ENCODE results near the gene SYT6.

SYT6 gene

GRCh38 chr1:114093624-114094362 lies 59.9 kb downstream of the SYT6 start:
- ATAC-seq (no peak), DNase-seq (no peak)
- Mint-ChIP-seq H3K4me3 (no peak overlapping the region), H3K9me3 (no peaks in the 10 kb centered on the region), H3K4me1 (peaks cover 7% of the 10 kb centered on the region), H3K27me3 (peaks cover 19% of the 10 kb centered on the region), H3K27ac (no peak overlapping the region)

GRCh38 chr1:114092186-114093062 lies 61.2 kb downstream of the SYT6 start:
- Mint-ChIP-seq H3K27me3 (peaks cover 30% of the 10 kb centered on the region), H3K4me1 (peaks cover 7% of the 10 kb centered on the region), H3K4me3 (no peak overlapping the region), H3K27ac (no peak overlapping the region), H3K9me3 (peaks cover 0 to 6% of the 10 kb centered on the region in 2 donors)
- ATAC-seq (no peak), DNase-seq (no peak)

GRCh38 chr1:114091711-114092110 lies 62.0 kb downstream of the SYT6 start:
- no peak for ATAC-seq
- no peak overlapping the region for H3K4me3 Mint-ChIP-seq
- DNase-seq, result no peak
- peaks cover 7% of the 10 kb centered on the region for H3K4me1 Mint-ChIP-seq
- H3K27me3 Mint-ChIP-seq, result peaks cover 36% of the 10 kb centered on the region
- no peak overlapping the region for H3K27ac Mint-ChIP-seq
- H3K9me3 Mint-ChIP-seq, result peaks cover 0 to 6% of the 10 kb centered on the region in 2 donors

GRCh38 chr1:114090738-114091505 lies 62.7 kb downstream of the SYT6 start:
- ATAC-seq, result peak; percentile 34
- Mint-ChIP-seq H3K4me1 (peaks cover 7% of the 10 kb centered on the region), H3K27ac (no peak overlapping the region), H3K9me3 (peaks cover 0 to 6% of the 10 kb centered on the region in 2 donors), H3K4me3 (no peak overlapping the region), H3K27me3 (peaks cover 36% of the 10 kb centered on the region)
- no peak for DNase-seq

GRCh38 chr1:114089502-114090138 lies 64.0 kb downstream of the SYT6 start:
- ATAC-seq, result no peak
- peak overlapping the region in 1 of 2 donors; percentile 80 for H3K27ac Mint-ChIP-seq
- H3K4me3 Mint-ChIP-seq, result no peak overlapping the region
- DNase-seq, result no peak
- peaks cover 0 to 6% of the 10 kb centered on the region in 2 donors for H3K9me3 Mint-ChIP-seq
- peaks cover 7% of the 10 kb centered on the region for H3K4me1 Mint-ChIP-seq
- H3K27me3 Mint-ChIP-seq, result peaks cover 36% of the 10 kb centered on the region

GRCh38 chr1:114088392-114089299 lies 65.0 kb downstream of the SYT6 start:
- Mint-ChIP-seq H3K4me3 (no peak overlapping the region), H3K27ac (peak overlapping the region in 1 of 2 donors; percentile 80), H3K4me1 (peaks cover 7% of the 10 kb centered on the region), H3K9me3 (peaks cover 0 to 6% of the 10 kb centered on the region in 2 donors), H3K27me3 (peaks cover 36% of the 10 kb centered on the region)
- ATAC-seq (no peak), DNase-seq (no peak)

GRCh38 chr1:114087495-114087894 lies 66.2 kb downstream of the SYT6 start:
- Mint-ChIP-seq H3K4me3 (no peak overlapping the region), H3K9me3 (peaks cover 0 to 6% of the 10 kb centered on the region in 2 donors), H3K27me3 (peaks cover 36% of the 10 kb centered on the region), H3K4me1 (peaks cover 7% of the 10 kb centered on the region), H3K27ac (no peak overlapping the region)
- DNase-seq (no peak), ATAC-seq (no peak)

GRCh38 chr1:114086601-114087368 lies 66.9 kb downstream of the SYT6 start:
- H3K4me3 Mint-ChIP-seq, result no peak overlapping the region
- H3K4me1 Mint-ChIP-seq, result peaks cover 7% of the 10 kb centered on the region
- H3K27ac Mint-ChIP-seq, result no peak overlapping the region
- DNase-seq (no peak), ATAC-seq (no peak)
- H3K9me3 Mint-ChIP-seq, result peaks cover 0 to 6% of the 10 kb centered on the region in 2 donors
- peaks cover 34% of the 10 kb centered on the region for H3K27me3 Mint-ChIP-seq

GRCh38 chr1:114082867-114083585 lies 70.6 kb downstream of the SYT6 start:
- H3K4me3 Mint-ChIP-seq, result no peak overlapping the region
- no peak overlapping the region for H3K27ac Mint-ChIP-seq
- H3K9me3 Mint-ChIP-seq, result peaks cover 0 to 6% of the 10 kb centered on the region in 2 donors
- ATAC-seq (no peak), DNase-seq (no peak)
- peaks cover 11% of the 10 kb centered on the region for H3K27me3 Mint-ChIP-seq
- H3K4me1 Mint-ChIP-seq, result peaks cover 4% of the 10 kb centered on the region

GRCh38 chr1:114082304-114082630 lies 71.4 kb downstream of the SYT6 start:
- Mint-ChIP-seq H3K4me1 (peaks cover 8% of the 10 kb centered on the region), H3K27me3 (peaks cover 4% of the 10 kb centered on the region), H3K27ac (no peak overlapping the region), H3K9me3 (no peaks in the 10 kb centered on the region), H3K4me3 (no peak overlapping the region)
- ATAC-seq (no peak), DNase-seq (no peak)

GRCh38 chr1:114081437-114082303 lies 72.0 kb downstream of the SYT6 start:
- no peak overlapping the region for H3K4me3 Mint-ChIP-seq
- H3K9me3 Mint-ChIP-seq, result no peaks in the 10 kb centered on the region
- no peak overlapping the region for H3K27ac Mint-ChIP-seq
- ATAC-seq (no peak), DNase-seq (no peak)
- H3K27me3 Mint-ChIP-seq, result no peaks in the 10 kb centered on the region
- H3K4me1 Mint-ChIP-seq, result peaks cover 8% of the 10 kb centered on the region

- peak overlapping the region in 1 of 2 donors; percentile 86 for H3K27ac Mint-ChIP-seq
- no peak for DNase-seq
Measured at GRCh38 chr1:114080511-114081436, 72.9 kb downstream of the SYT6 start.

More at GRCh38 chr1:114080511-114081436, 72.9 kb downstream of the SYT6 start:
- Mint-ChIP-seq H3K4me1 (peaks cover 12% of the 10 kb centered on the region), H3K4me3 (no peak overlapping the region), H3K27me3 (no peaks in the 10 kb centered on the region), H3K9me3 (no peaks in the 10 kb centered on the region)
- ATAC-seq, result no peak
